ENCODE measurements around the gene CD52.

GRCh38 chr1:26330276-26330675, 12.5 kb downstream of the CD52 start:
- TF ChIP-seq CTCF (IDR thresholded peaks at IDR 0.05) (no peak), POLR2A (IDR thresholded peaks at IDR 0.05) (no peak), POLR2AphosphoS5 (IDR thresholded peaks at IDR 0.05) (no peak), EP300 (IDR thresholded peaks at IDR 0.05) (no peak)

Measured in gastroesophageal sphincter (tissue), 3 donors.